ENCODE data around the gene PNMA5.
"Not testable (repeated sequence)": the region's sequence is repeated elsewhere in the genome, so short reads cannot be mapped to it uniquely, and the experiment has no call there.

The PNMA5 gene

DNA sequence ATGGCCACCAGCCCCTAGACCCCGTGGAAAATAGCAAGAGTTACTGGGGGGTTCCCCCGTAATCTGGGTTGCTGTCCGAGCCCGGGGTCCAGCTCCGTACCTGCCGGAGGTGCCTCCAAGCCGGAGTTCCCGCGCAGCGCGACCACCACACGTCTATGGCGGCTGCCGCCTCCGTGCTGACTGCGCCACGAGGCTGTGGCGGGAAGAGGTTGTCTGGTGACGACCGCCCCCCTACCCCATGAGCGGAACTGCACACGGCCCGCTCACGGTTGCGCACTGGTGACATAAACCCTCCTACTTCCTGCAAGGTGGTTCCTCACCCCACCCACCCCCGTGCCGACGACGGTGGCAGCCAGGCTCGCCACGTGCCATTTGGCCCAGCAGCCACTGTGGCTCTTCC, at the start of gene PNMA5:
PNMA5 (minus strand) TSS at position 184 of the 400 bp plus-strand sequence. CDS start 2,518 bp downstream, outside the sequence.
- FAIRE-seq (no peak), DNase-seq (ENCODE audit: insufficient read length, low spot score) (no peak)
- TF ChIP-seq, protein P1, sequence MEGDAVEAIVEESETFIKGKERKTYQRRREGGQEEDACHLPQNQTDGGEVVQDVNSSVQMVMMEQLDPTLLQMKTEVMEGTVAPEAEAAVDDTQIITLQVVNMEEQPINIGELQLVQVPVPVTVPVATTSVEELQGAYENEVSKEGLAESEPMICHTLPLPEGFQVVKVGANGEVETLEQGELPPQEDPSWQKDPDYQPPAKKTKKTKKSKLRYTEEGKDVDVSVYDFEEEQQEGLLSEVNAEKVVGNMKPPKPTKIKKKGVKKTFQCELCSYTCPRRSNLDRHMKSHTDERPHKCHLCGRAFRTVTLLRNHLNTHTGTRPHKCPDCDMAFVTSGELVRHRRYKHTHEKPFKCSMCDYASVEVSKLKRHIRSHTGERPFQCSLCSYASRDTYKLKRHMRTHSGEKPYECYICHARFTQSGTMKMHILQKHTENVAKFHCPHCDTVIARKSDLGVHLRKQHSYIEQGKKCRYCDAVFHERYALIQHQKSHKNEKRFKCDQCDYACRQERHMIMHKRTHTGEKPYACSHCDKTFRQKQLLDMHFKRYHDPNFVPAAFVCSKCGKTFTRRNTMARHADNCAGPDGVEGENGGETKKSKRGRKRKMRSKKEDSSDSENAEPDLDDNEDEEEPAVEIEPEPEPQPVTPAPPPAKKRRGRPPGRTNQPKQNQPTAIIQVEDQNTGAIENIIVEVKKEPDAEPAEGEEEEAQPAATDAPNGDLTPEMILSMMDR (IDR thresholded peaks at IDR 0.05; ENCODE audit: insufficient read depth, missing control alignments), result no peak

DNA sequence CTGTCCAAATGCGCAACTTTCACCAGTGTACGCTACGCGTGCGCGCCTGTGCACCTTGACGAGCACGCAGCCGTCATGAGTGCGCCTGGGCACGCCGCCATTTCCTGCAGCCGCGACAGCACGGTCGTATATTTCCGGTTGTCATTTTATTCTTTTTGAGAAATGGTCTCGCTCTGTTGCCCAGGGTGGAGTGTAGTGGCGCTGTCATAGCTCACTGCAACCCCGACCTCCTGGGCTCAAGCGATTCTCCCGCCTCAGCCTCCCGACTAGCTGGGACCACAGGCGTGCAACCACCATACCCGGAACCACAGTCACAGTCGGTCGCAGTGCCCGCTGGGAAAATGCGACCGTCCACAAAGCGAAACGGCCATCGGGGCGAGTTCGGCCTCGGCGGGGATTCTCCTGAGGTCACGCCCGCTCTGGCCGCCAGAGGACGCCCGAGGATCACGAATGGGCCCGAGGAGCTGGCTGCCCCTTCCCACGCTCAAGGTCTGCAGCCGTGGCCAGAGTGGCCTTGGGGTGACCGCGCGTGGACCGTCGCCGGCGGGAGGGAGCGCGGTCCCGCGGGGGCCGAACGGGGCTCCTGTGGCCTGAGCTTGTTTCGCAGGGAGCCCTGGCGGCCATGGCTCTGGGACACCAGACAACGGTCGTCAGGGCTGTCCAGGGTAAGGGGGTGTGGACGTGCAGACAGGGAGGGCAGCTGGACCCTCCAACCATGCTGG, 38.6 kb upstream of the PNMA5 start:
- TF ChIP-seq, protein P1 (IDR thresholded peaks at IDR 0.05; ENCODE audit: insufficient read depth, missing control alignments), result peak; percentile 66
- DNase-seq (ENCODE audit: insufficient read length, low spot score), result peak; percentile 46
- FAIRE-seq, result no peak

DNA sequence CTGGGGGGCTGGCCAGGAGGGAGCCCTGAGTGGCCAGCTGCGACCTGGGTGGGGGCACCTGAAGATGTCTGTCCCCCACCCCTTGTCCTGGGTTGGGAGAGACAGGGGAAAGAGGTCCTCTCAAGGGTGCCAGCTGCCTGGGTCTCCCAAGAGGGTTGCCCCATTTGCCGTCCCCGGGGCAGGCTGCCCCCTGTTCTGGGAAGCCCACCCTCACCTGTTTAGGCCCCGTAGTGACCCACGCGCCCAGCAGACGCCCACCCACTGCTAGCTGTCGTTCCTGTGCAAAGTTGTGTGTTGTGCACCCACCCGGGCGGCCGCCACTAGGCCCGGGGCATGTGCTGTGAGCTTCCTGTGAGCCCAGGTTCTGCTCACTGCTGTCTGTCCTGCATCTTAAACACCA, 36.9 kb upstream of the PNMA5 start:
- TF ChIP-seq, protein P1 (IDR thresholded peaks at IDR 0.05; ENCODE audit: insufficient read depth, missing control alignments), result no peak
- no peak for FAIRE-seq
- DNase-seq (ENCODE audit: insufficient read length, low spot score), result no peak

DNA sequence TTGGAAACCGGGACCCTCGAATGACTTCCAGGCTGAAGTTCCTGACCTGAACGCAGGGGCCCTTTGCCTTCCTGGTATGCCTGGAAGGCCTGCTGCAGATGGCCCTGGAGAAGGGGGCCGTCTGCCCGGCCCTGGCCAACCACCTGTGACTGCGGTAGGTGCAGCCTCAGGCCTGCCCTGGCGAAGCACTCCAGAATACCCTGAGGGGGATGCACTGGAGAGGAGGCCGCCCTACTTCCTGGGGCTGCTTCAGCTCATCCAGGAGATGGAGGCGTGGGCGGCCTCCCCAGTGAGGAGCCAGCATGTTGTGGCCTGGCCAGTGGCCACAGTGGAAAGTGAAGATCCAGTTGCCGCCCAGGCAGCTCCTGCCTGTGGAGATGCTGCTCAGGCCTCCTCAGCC, 36.0 kb upstream of the PNMA5 start:
- TF ChIP-seq, protein P1 (IDR thresholded peaks at IDR 0.05; ENCODE audit: insufficient read depth, missing control alignments), result no peak
- no peak for DNase-seq (ENCODE audit: insufficient read length, low spot score)
- no peak for FAIRE-seq

DNA sequence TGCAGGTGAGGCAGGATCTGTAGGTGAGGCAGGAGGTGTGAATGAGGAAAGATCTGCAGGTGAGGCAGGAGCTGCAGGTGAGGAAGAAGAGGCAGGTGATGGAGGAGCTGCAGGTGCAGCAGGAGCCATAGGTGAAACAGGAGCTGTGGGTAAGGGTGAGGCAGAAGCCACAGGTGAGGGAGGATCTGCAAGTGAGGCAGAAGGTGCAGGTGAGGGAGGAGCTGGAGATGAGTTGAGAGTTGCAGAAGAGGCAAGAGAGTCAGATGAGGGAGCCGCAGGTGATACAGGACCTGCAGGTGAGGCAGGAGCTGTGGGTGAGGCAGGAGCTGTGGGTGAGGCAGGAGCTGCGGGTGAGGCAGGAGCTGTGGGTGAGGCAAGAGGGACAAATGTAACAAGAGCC, 35.2 kb upstream of the PNMA5 start:
- no peak for DNase-seq (ENCODE audit: insufficient read length, low spot score)
- TF ChIP-seq, protein P1 (IDR thresholded peaks at IDR 0.05; ENCODE audit: insufficient read depth, missing control alignments), result no peak
- FAIRE-seq, result no peak

DNA sequence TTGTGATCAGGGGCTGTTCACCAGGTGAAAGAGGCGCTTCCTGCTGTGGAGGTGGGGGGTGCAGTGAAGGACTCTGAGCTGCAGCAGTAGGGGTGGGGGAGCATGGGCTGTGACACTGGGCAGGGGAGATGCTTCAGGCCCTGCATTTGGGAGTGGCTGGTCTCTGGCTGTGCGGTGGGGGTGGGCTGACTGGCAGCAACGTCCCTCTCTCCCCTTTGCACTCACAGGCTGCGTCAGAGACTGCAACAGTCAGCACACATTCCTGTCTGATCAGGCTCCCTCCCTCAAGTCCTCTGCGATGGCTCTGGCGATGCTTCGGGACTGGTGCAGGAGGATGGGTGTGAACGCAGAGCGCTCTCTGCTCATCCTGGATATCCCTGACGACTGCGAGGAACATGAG, 34.6 kb upstream of the PNMA5 start:
- not testable (repeated sequence) for DNase-seq (ENCODE audit: insufficient read length, low spot score)

DNA sequence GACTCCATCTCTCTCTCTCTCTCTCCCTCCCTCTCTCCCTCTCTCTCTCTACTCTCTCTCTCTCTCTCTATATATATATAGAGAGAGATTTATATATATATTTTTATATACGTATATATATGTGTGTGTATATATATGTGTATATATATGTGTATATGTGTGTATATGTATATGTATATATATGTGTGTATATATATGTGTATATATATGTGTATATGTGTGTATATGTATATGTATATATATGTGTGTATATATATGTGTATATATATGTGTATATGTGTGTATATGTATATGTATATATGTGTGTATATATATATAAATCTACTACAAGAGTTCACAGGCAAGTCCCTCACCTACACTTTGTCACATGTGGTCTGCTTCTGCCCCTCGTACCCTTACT, 32.6 kb upstream of the PNMA5 start:
- FAIRE-seq; DNase-seq (ENCODE audit: insufficient read length, low spot score): not testable (repeated sequence)

More for the DNA sequence above, 34.6 kb upstream of the PNMA5 start:
- not testable (repeated sequence) for FAIRE-seq

DNA sequence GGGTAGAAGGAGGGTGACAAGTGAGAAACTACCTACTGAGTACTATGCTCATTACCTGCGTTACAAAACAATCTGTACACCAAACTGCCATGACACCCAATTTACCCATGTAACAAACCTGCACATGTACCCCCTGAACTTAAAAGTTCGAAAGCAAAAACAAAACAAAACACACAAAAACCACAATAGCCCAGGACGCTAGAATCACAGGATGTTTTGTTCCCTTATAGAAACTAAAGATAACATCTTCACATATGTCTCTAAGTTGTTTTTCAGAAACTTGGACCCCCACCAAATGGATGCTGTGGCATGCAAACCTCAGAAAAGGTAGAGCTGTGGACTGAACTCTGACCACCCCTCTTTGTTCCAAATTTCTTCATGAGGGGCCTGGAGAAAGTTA, 25.2 kb upstream of the PNMA5 start:
- TF ChIP-seq, protein P1 (IDR thresholded peaks at IDR 0.05; ENCODE audit: insufficient read depth, missing control alignments), result no peak
- DNase-seq (ENCODE audit: insufficient read length, low spot score) (no peak), FAIRE-seq (no peak)

DNA sequence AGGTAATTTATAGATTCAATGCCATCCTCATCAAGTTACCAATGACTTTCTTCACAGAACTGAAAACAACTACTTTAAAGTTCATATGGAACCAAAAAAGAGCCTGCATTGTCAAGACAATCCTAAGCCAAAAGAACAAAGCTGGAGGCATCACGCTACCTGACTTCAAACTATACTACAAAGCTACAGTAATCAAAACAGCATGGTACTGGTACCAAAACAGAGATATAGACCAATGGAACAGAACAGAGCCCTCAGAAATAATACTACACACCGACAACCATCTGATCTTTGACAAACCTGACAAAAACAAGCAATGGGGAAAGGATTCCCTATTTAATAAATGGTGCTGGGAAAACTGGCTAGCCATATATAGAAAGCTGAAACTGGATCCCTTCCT, 23.3 kb upstream of the PNMA5 start:
- not testable (repeated sequence) for FAIRE-seq; DNase-seq (ENCODE audit: insufficient read length, low spot score)
